ENCODE measurements around the gene GSG1L.

Gene GSG1L

GRCh38 chr16:28067604-28068379 is 4.3 kb upstream of the GSG1L start:
- in situ Hi-C loops (cut with HindIII; ENCODE audit: low sequenced_read_pairs), result no loop called here

GRCh38 chr16:28064706-28065249 is 1.3 kb upstream of the GSG1L start:
- in situ Hi-C loops (cut with HindIII; ENCODE audit: low sequenced_read_pairs), result no loop called here

GRCh38 chr16:28064150-28064549 is 636 bp upstream of the GSG1L start:
- in situ Hi-C loops (cut with HindIII; ENCODE audit: low sequenced_read_pairs), result no loop called here

GRCh38 chr16:28062847-28063521 is 530 bp downstream of the GSG1L start:
- in situ Hi-C loops (cut with HindIII; ENCODE audit: low sequenced_read_pairs), result no loop called here

GRCh38 chr16:28062261-28062846 is 1.2 kb downstream of the GSG1L start:
- in situ Hi-C loops (cut with HindIII; ENCODE audit: low sequenced_read_pairs), result no loop called here

GRCh38 chr16:28061352-28062101 is 2.0 kb downstream of the GSG1L start:
- in situ Hi-C loops (cut with HindIII; ENCODE audit: low sequenced_read_pairs), result no loop called here

- in situ Hi-C loops (cut with HindIII; ENCODE audit: low sequenced_read_pairs), result no loop called here
Measured at GRCh38 chr16:28059841-28060575, 3.5 kb downstream of the GSG1L start.

- in situ Hi-C loops (cut with HindIII; ENCODE audit: low sequenced_read_pairs), result no loop called here
Measured at GRCh38 chr16:28058839-28059589, 4.5 kb downstream of the GSG1L start.

- in situ Hi-C loops (cut with HindIII; ENCODE audit: low sequenced_read_pairs), result no loop called here
Measured at GRCh38 chr16:28057949-28058348, 5.6 kb downstream of the GSG1L start.

GRCh38 chr16:28053461-28053860 is 10.1 kb downstream of the GSG1L start:
- in situ Hi-C loops (cut with HindIII; ENCODE audit: low sequenced_read_pairs), result loop anchor here (5.0 kb wide), 1 partner anchor 66 kb away; no protein-coding TSS in a partner anchor

- in situ Hi-C loops (cut with HindIII; ENCODE audit: low sequenced_read_pairs), result loop anchor here (5.0 kb wide), 1 partner anchor 65 kb away; no protein-coding TSS in a partner anchor
Measured at GRCh38 chr16:28052274-28053128, 11.0 kb downstream of the GSG1L start.

- in situ Hi-C loops (cut with HindIII; ENCODE audit: low sequenced_read_pairs), result loop anchor here (5.0 kb wide), 1 partner anchor 64 kb away; no protein-coding TSS in a partner anchor
Measured at GRCh38 chr16:28051486-28051885, 12.0 kb downstream of the GSG1L start.

- in situ Hi-C loops (cut with HindIII; ENCODE audit: low sequenced_read_pairs), result no loop called here
Measured at GRCh38 chr16:28042811-28043210, 20.7 kb downstream of the GSG1L start.

- in situ Hi-C loops (cut with HindIII; ENCODE audit: low sequenced_read_pairs), result no loop called here
Measured at GRCh38 chr16:28041615-28042014, 21.9 kb downstream of the GSG1L start.

GRCh38 chr16:28040039-28040438 is 23.5 kb downstream of the GSG1L start:
- in situ Hi-C loops (cut with HindIII; ENCODE audit: low sequenced_read_pairs), result no loop called here

- in situ Hi-C loops (cut with HindIII; ENCODE audit: low sequenced_read_pairs), result no loop called here
Measured at GRCh38 chr16:28039493-28039892, 24.0 kb downstream of the GSG1L start.

GRCh38 chr16:28038409-28038808 is 25.1 kb downstream of the GSG1L start:
- in situ Hi-C loops (cut with HindIII; ENCODE audit: low sequenced_read_pairs), result no loop called here

- in situ Hi-C loops (cut with HindIII; ENCODE audit: low sequenced_read_pairs), result no loop called here
Measured at GRCh38 chr16:28035866-28036393, 27.6 kb downstream of the GSG1L start.
